Uterus (tissue), 4 donors: ENCODE data around the gene SRP9. TPM values are rescaled to one million over a fixed set of nuclear protein-coding genes. Genes with fewer than 3 reads are reported as not detected.
"Not testable (repeated sequence)": the region's sequence is repeated elsewhere in the genome, so short reads cannot be mapped to it uniquely, and the experiment has no call there.

Experiments used
- DNase-seq, 2 donors: peaks; one replicate each; pipeline ENCODE4 v3.0.0-alpha.2; 2019 to 2020
- H3K27ac ChIP-seq, 2 donors: fragments of 200-600 bp; sonication (generic); 1 replicate in 1 of 2; 2 replicates in 1 of 2; pipeline ENCODE4 v1.5.1; 2016 to 2018
- H3K27me3 ChIP-seq, 2 donors: fragments of 200-600 bp; sonication (generic); one replicate each; pipeline ENCODE4 v1.5.1; 2018 to 2019; ENCODE audit warnings: control low read depth in 1 of 2
- H3K36me3 ChIP-seq, 2 donors: fragments of 200-600 bp; sonication (generic); one replicate each; pipeline ENCODE4 v1.5.1; 2019; ENCODE audit warnings: control low read depth in 1 of 2
- H3K4me1 ChIP-seq, 2 donors: fragments of 200-600 bp; sonication (generic); one replicate each; pipeline ENCODE4 v1.5.1; 2018 to 2019; ENCODE audit warnings: control low read depth in 1 of 2
- H3K4me3 ChIP-seq, 2 donors: fragments of 200-600 bp; sonication (generic); 1 replicate in 1 of 2; 2 replicates in 1 of 2; pipeline ENCODE4 v1.5.1; 2018 to 2019; ENCODE audit warnings: mild to moderate bottlenecking in 1 of 2
- H3K9me3 ChIP-seq, 2 donors: fragments of 200-600 bp; sonication (generic); one replicate each; pipeline ENCODE4 v1.5.1; 2019; ENCODE audit warnings: control low read depth in 1 of 2
- CTCF ChIP-seq, 4 experiments: fragments of 200-600 bp in 2 of 4; fragments of 450-650 bp in 2 of 4; sonication (generic) in 2 of 4; IDR thresholded peaks; one replicate each; pipeline ENCODE4 v1.5.1; 2016 to 2019; ENCODE audit warnings: antibody characterized with exemption in 4 of 4, mild to moderate bottlenecking in 2 of 4, moderate library complexity in 1 of 4
- POLR2A ChIP-seq, 2 donors: fragments of 450-650 bp; IDR thresholded peaks; one replicate each; pipeline ENCODE4 v1.6.1; 2016; ENCODE audit warnings: antibody characterized with exemption in 2 of 2, mild to moderate bottlenecking in 1 of 2, moderate library complexity in 1 of 2
- intact Hi-C: fragments of 100-400 bp; cut with DNase I; formaldehyde crosslinking; loops from one replicate; pipeline ENCODE4 v1.15.1; 2023; ENCODE audit warnings: low total_unique reads
- total RNA-seq, 4 donors: library from RNA; depleted of rRNA in 3 of 4; stranded (reverse); fragments of >200 nt in 3 of 4; gene quantifications; one replicate each; pipeline versions ENCODE4 v1.1.0 to v1.2.4, GENCODE V29; 2014 to 2023
- donor health status: DM: yes; HTN: yes; CAD: no.

The SRP9 gene
- total RNA-seq, 4 donors from 2014 or later, result 169 to 551 (median 202) TPM

GRCh38 chr1:225808136-225808535 is 30.5 kb downstream of the SRP9 start:
- TF ChIP-seq CTCF (IDR thresholded peaks at IDR 0.05) (no peak), POLR2A (IDR thresholded peaks at IDR 0.05) (no peak)
- intact Hi-C loops, result loop anchor here (5.0 kb wide), 1 partner anchor 39 kb away; no protein-coding TSS in a partner anchor
- no peak overlapping the region for H3K27ac ChIP-seq
- H3K9me3 ChIP-seq, result no peaks in the 10 kb centered on the region
- DNase-seq, result no peak
- no peak overlapping the region for H3K4me3 ChIP-seq
- H3K4me1 ChIP-seq, result peaks cover 10 to 14% of the 10 kb centered on the region in 2 donors
- no peaks in the 10 kb centered on the region for H3K27me3 ChIP-seq
- no peaks in the 10 kb centered on the region for H3K36me3 ChIP-seq

DNA sequence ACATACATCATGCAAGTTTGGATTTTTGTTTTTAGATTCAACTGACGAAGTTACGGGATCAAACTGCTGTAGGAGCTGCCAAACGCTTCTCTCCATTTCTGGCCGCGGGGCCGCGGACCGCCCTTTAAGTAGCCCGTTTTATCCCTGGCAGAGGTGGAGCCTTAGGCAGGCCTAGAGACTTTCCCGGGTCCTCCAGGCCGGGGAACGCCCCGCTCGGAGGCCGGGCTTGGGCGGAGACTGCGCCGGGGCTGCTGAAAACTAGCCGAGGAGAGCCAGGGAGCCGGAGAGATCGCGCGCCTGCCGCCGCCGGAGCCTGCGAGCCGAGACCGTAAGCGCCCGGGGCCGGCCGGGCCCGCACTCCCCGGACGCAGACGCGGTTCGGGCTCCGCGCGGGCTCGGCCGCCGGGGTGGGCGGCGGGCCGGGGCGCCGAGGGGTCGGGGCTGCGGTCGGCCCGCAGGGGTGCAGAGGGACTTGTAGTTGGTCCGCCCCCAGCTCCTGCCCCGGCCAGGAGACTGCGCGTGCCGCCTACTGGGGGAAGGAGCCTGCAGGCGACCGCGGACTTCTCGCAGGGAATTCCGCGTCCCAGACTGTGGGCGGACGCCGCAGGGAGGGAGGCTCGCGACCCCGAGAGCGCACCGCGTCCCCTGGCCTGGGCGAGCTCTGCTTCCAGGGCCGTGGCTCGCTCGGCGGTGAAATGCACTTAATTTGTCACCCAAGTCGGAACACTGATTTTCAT is 32.4 kb downstream of the SRP9 start, which contains the start of gene EPHX1:
Gene EPHX1 (plus strand): TSS at position 283 of the 737 bp plus-strand sequence. CDS start 18,606 bp downstream, outside the sequence.
- peak within 1 kb of the TSS; percentile 94 to 99 for H3K27ac ChIP-seq
- intact Hi-C loops, result loop anchor here (5.0 kb wide), 1 partner anchor 37 kb away; no protein-coding TSS in a partner anchor
- H3K4me3 ChIP-seq, result peak within 1 kb of the TSS; percentile 75 to 76
- H3K36me3 ChIP-seq, result no peaks in the 10 kb centered on the region
- H3K9me3 ChIP-seq, result no peaks in the 10 kb centered on the region
- no peaks in the 10 kb centered on the region for H3K27me3 ChIP-seq
- peaks cover 23 to 28% of the 10 kb centered on the region in 2 donors for H3K4me1 ChIP-seq
- DNase-seq, result peak; percentile 89 to 92
- TF ChIP-seq CTCF (IDR thresholded peaks at IDR 0.05) (peak in 3 of 4 experiments; percentile 7 to 59 (median 52)), POLR2A (IDR thresholded peaks at IDR 0.05) (peak; percentile 93 to 95)

DNA sequence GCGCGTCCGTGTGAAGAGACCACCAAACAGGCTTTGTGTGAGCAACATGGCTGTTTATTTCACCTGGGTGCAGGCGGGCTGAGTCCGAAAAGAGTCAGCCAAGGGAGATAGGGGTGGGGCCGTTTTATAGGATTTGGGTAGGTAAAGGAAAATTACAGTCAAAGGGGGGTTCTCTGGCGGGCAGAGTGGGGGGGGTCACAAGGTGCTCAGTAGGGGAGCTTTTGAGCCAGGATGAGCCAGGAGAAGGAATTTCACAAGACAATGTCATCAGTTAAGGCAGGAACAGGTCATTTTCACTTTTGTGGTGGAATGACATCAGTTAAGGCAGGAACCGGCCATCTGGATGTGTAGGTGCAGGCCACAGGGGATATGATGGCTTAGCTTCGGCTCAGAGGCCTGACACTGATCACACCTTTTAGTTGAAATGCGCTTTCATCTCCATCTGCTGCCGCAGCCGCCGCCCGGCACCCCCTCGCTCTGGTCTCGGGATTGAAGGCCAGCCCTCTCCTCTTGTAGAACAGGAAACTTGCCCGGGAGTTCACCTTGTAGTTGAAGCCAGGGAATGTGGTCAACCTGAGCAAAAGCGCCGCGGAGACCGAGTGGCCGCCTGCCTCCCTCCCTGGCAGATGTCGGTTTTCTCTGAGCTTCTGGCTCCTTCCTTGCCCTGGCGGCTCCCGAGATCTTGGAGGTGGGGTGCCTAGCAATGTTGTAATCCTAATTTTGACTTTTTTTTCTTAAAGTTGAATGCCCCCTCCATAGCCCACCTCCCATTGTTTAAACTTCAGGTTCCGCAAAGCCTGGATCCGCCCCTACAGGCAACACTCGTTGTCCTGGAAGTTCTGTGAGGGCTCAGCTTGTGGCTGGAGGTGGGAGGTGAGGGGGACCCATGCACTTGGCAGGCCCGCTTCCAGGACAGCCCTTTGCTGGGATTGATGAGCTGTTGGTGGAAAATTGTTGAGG is 33.2 kb downstream of the SRP9 start:
- Histone ChIP-seq H3K27ac (peak overlapping the region; percentile 94 to 99), H3K4me3 (peak overlapping the region; percentile 75 to 76), H3K4me1 (peaks cover 27 to 32% of the 10 kb centered on the region in 2 donors)
- H3K9me3 ChIP-seq, H3K36me3 ChIP-seq, H3K27me3 ChIP-seq, intact Hi-C loops: not testable (repeated sequence)
- peak; percentile 11 to 18 for TF ChIP-seq POLR2A (IDR thresholded peaks at IDR 0.05)
- DNase-seq, result peak in 1 of 2 donors; percentile 53

DNA sequence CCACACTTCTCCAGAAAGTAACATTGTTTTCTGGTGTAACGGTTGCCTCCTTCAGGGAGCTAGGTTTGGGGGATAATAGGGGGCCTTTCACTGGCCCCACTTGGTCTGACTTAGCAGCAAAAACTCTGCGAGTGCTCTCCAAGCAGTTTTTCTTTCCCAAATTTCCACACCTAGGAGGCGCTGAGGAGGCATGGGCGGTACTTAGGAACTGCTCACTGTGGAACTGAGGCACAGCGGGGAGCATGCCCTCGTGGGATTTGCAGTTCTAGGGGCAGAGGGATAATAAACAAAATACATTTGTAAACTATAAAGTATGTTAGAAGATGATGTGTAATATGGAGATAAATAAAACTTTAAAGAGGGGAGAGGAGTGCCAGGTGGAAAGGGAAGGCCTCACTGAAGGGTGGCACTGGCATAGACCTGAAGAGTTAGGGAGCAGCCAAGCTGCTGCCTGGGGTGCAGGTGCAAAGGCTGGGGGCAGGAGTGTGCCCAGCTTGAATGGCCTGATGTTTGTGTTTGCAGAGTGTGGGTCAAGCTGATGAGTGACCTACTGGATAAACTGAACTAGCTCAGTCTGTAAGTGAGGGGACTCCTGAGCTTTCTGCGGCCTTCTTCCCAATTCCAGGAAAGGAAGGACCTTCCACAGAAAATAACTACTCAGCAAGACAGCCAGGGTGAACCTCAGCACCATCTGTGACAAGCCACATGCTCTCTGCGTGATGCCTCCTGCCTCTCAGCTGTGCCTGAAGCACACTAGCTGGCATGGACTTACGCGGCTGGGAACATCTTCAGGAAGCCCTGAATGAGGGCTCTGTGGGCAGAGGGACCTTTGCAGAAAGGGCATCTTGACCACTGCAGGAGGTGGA is 34.2 kb downstream of the SRP9 start:
- H3K4me1 ChIP-seq, result peaks cover 37 to 42% of the 10 kb centered on the region in 2 donors
- H3K27ac ChIP-seq, result peak overlapping the region; percentile 94 to 99
- peak overlapping the region; percentile 75 to 76 for H3K4me3 ChIP-seq
- TF ChIP-seq POLR2A (IDR thresholded peaks at IDR 0.05) (no peak), CTCF (IDR thresholded peaks at IDR 0.05) (peak; percentile 20 to 50 (median 36))
- H3K9me3 ChIP-seq, result no peaks in the 10 kb centered on the region
- no peaks in the 10 kb centered on the region for H3K36me3 ChIP-seq
- intact Hi-C loops, result no loop called here
- DNase-seq, result no peak
- H3K27me3 ChIP-seq, result no peaks in the 10 kb centered on the region
